Measurements from ENCODE around the gene ECM1.

DNA sequence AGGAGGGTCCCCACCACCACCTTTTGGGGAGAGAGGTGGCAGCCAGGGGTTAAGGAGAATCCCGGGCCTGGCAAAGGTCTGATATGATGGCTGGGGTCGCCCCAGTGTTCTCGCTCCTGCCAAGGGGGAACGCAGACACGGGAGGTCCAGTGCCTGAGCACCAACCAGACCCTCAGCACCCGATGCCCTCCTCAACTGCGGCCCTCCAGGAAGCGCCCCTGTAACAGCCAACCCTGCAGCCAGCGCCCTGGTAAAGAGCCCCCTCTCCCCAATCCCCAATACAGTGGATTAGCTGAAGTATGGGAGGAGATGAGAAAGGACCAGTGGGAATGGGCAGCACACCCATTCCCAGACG, 51.7 kb downstream of the ECM1 start:
- TF ChIP-seq, protein P1, sequence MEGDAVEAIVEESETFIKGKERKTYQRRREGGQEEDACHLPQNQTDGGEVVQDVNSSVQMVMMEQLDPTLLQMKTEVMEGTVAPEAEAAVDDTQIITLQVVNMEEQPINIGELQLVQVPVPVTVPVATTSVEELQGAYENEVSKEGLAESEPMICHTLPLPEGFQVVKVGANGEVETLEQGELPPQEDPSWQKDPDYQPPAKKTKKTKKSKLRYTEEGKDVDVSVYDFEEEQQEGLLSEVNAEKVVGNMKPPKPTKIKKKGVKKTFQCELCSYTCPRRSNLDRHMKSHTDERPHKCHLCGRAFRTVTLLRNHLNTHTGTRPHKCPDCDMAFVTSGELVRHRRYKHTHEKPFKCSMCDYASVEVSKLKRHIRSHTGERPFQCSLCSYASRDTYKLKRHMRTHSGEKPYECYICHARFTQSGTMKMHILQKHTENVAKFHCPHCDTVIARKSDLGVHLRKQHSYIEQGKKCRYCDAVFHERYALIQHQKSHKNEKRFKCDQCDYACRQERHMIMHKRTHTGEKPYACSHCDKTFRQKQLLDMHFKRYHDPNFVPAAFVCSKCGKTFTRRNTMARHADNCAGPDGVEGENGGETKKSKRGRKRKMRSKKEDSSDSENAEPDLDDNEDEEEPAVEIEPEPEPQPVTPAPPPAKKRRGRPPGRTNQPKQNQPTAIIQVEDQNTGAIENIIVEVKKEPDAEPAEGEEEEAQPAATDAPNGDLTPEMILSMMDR (conservative IDR thresholded peaks at IDR 0.05; ENCODE audit: low read length) = no peak
- no peak for TF ChIP-seq EZH2phosphoT487 (IDR thresholded peaks at IDR 0.05; ENCODE audit: borderline replicate concordance, low read depth, low read length)

Data from OCI-LY7 (cell line).